Measurements from ENCODE around the gene TMEM41A. TPM values are rescaled to one million over a fixed set of nuclear protein-coding genes. Genes with fewer than 3 reads are reported as not detected.

The TMEM41A gene
- total and polyA plus RNA-seq, 2 experiments from 2014 or later = 12.4 to 15.9 TPM

GRCh38 chr3:185508335-185508991 lies 9.6 kb upstream of the TMEM41A start:
- H3K27ac Mint-ChIP-seq = no peak overlapping the region
- Histone ChIP-seq H3K27ac (ENCODE audit: low read depth) (no peak overlapping the region), H3K27me3 (ENCODE audit: insufficient read depth) (no peaks in the 10 kb centered on the region), H3K36me3 (ENCODE audit: insufficient read depth) (no peaks in the 10 kb centered on the region), H3F3A (replicated peaks; ENCODE audit: low read depth) (no peaks in the 10 kb centered on the region), H3K4me1 (ENCODE audit: insufficient read depth) (no peaks in the 10 kb centered on the region), H4K20me1 (replicated peaks; ENCODE audit: insufficient read depth) (no peaks in the 10 kb centered on the region), H3K4me3 (no peak overlapping the region), H3K79me2 (replicated peaks; ENCODE audit: insufficient read depth) (no peaks in the 10 kb centered on the region), H3K9me2 (ENCODE audit: insufficient read depth) (no peaks in the 10 kb centered on the region), H2AFZ (no peak overlapping the region), H3K4me2 (no peak overlapping the region)
- peaks cover 2% of the 10 kb centered on the region for H3K27me3 Mint-ChIP-seq (ENCODE audit: insufficient read depth, low read depth, poor library complexity)
- ATAC-seq (no peak), DNase-seq (ENCODE audit: low spot score) (no peak)
- no peaks in the 10 kb centered on the region for H3K9me3 Mint-ChIP-seq
- no peak overlapping the region for H3K4me3 Mint-ChIP-seq
- no peaks in the 10 kb centered on the region for H3K4me1 Mint-ChIP-seq
- no peaks in the 10 kb centered on the region for H3K36me3 Mint-ChIP-seq (ENCODE audit: low read depth)
- no peak for TF ChIP-seq REST (IDR thresholded peaks at IDR 0.05; ENCODE audit: unreplicated experiment)
- TF ChIP-seq ETS1 (IDR thresholded peaks at IDR 0.05) = no peak
- TF ChIP-seq NANOG (IDR thresholded peaks at IDR 0.05; ENCODE audit: borderline replicate concordance) = no peak
- no peak for TF ChIP-seq EZH2phosphoT487 (IDR thresholded peaks at IDR 0.05; ENCODE audit: unreplicated experiment)
- no peak for TF ChIP-seq JUNB (IDR thresholded peaks at IDR 0.05; ENCODE audit: unreplicated experiment)
- TF ChIP-seq CTCF (conservative IDR thresholded peaks at IDR 0.05; ENCODE audit: low read depth in 2 of 2) = no peak
- TF ChIP-seq POLR2AphosphoS5 (IDR thresholded peaks at IDR 0.05; ENCODE audit: low read depth) = no peak
- TF ChIP-seq ZNF114 (CRISPR knock-in tag; IDR thresholded peaks at IDR 0.05) = no peak
- no peak for TF ChIP-seq EZH2 (IDR thresholded peaks at IDR 0.05; ENCODE audit: low read depth, unreplicated experiment)
- no peak for TF ChIP-seq CREB1 (CRISPR knock-in tag; IDR thresholded peaks at IDR 0.05; ENCODE audit: low read depth)
